Globus pallidus (tissue), 1 donor: ENCODE results near the gene TMEM117.
"Not testable (repeated sequence)": the region's sequence is repeated elsewhere in the genome, so short reads cannot be mapped to it uniquely, and the experiment has no call there.

Experiments used
- DNase-seq: peaks from one replicate; pipeline ENCODE4 v3.0.0-alpha.2; 2015; ENCODE audit warnings: low spot score

TMEM117 gene

DNA sequence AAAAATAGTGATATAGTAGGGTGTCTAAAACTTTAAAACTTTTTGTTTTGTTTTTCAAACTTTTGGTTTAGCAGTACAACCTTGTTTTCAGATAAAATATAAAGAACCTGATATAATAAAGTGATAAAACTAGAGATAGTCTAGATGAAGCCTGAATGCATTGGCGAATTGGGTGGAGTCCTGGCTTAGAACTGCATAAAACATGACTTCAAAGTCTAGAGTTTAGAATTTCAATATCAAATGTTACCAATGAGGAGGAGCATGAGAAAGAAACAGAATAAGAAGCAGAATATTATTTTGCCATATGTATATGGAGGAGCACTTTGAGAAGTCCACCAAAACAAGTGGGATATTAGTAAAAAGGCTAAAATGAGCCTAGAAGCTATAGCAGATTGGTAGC lies 263.6 kb downstream of the TMEM117 start:
- DNase-seq = no peak

DNA sequence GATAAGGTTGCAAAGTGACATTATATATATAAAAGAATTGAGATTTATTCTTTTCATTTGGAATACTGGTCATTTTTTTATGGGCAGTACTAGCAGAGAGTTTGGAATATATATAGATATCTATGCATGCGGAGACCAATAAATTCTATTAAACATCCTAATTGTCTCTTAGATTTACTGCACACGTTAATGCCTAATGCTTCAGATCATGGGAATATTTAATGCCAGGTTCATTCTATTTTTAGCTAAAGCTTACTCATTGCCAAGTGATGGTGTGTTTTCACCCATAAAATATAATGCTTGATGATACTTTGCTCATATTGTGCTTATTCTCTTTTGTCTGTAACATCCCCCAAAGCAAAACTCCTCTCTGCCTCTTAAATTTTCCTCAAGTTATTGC lies 264.4 kb downstream of the TMEM117 start:
- no peak for DNase-seq

DNA sequence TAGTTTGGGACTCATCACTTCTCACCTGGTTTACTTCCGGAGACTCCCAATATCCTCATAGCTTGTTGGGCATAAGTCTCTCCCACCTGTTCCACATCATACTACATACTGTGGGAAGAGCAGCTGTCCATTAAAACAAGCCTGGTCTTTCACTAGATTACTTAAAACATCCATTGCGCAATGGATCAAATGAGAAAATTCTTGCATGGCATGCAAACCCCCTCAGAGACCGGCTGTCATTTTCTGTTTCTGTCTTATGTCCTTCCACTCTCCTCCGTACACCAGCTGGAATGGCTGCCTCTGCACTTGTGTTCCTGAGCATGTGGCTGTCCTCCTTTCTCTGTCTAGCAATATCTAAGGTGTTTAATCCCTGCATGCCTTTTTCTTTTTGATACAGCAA lies 265.6 kb downstream of the TMEM117 start:
- DNase-seq = no peak

- DNase-seq = no peak
These were observed 279.0 kb downstream of the TMEM117 start for GRCh38 chr12:44114906-44115305.

- no peak for DNase-seq
These were observed 281.5 kb downstream of the TMEM117 start for GRCh38 chr12:44117337-44117736.

- no peak for DNase-seq
These were observed 283.1 kb downstream of the TMEM117 start for GRCh38 chr12:44118946-44119345.

DNA sequence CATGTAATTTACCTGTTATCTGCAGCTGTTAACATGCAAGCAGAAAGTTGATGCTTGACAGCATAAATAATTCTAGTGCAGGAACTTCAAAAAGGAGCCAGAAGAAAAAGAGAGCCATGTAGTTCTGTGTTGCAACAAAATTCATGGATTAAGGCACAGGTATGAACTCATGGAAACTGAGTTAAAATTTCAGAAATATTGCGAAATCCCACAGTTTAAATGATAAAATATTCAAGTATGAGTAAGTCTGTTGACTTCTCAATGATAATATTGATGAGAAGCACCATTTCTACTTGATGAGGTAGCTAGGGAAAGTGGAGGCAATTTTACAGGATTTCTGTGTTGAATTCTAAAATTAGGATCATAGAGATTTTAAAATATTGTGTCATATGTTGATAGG lies 290.9 kb downstream of the TMEM117 start:
- no peak for DNase-seq

- DNase-seq = no peak
These were observed 292.3 kb downstream of the TMEM117 start for GRCh38 chr12:44127966-44128710.

GRCh38 chr12:44143175-44143574 lies 307.3 kb downstream of the TMEM117 start:
- no peak for DNase-seq

GRCh38 chr12:44148936-44149335 lies 313.1 kb downstream of the TMEM117 start:
- no peak for DNase-seq

DNA sequence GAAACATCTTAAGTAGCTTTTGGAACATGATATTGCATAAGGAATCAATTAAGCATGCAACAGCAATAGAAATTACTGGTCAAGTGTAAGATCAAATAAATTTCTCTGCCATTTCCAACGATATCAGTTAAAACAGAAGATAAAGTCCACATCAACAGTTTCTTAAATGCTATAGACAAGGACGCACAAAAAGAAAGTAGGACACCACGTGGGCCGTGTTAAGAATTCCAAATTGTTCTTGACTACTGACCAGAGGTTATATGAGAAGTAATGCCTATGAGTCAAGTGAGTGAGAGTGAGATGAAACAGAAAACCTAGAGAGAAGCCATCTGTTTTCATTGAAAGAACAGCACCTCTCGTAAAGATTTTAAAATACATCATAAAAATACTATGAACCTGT lies 318.2 kb downstream of the TMEM117 start:
- no peak for DNase-seq

GRCh38 chr12:44155358-44155757 lies 319.5 kb downstream of the TMEM117 start:
- no peak for DNase-seq

- DNase-seq = no peak
These were observed 321.5 kb downstream of the TMEM117 start for GRCh38 chr12:44157359-44157758.

GRCh38 chr12:44158746-44159145 lies 322.9 kb downstream of the TMEM117 start:
- no peak for DNase-seq

GRCh38 chr12:44159216-44159615 lies 323.3 kb downstream of the TMEM117 start:
- DNase-seq = no peak

- DNase-seq = no peak
These were observed 324.0 kb downstream of the TMEM117 start for GRCh38 chr12:44159862-44160261.

DNA sequence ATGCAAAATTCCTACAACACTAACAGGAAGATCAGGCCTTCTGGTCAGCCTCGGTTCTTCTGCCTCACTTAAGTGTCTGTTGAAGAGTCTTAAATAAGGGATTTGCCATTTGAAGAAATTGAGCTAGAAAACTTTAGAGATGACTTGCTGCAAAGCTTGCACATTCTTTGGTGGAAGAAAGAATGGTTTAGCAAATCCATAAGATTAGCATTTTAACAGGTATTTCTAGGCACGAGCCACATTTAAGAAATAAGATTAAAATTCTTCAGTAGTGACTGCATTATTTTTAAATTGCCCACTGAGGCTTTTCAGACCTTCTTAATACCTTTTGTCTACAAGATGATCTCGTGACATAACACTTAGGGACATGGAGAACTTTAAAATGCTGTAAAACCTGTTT lies 327.1 kb downstream of the TMEM117 start:
- DNase-seq = no peak

DNA sequence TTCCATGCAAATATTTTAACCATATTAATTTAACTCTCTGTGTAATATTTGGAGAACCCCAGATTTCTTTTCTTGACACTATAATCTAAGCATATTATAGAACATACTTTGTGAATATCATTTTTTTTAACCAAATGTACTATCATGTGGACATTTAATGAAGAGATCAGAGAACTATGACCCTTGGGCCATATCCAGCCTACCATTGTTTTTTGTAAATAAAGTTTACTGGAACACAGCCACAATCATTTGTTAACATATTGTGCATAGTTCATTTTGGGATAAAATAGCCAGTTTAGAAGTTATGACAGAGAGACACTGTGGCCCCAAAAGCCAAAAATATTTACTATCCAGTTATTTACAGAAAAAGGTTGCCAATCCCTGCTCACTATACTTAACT lies 338.2 kb downstream of the TMEM117 start:
- no peak for DNase-seq

GRCh38 chr12:44184499-44185206 lies 348.8 kb downstream of the TMEM117 start:
- no peak for DNase-seq

DNA sequence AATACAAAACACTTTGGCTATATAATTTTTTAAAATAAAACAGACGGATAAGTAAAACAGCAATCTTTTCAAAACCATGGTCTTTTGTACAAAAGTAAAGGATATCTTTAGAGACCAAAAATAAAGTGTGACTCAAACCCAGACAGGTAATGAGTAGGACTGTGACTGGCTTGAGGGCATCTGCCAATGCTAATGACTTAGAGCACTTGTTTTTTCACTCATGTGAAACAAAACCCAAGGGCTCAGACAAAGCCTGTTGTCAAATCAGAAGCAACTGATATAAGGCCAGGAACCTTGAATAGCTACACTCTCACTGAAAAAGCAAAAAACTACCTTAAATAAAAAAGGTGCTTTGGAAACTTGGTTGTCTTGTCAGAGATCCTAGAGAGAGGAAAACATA lies 357.4 kb downstream of the TMEM117 start:
- no peak for DNase-seq

DNA sequence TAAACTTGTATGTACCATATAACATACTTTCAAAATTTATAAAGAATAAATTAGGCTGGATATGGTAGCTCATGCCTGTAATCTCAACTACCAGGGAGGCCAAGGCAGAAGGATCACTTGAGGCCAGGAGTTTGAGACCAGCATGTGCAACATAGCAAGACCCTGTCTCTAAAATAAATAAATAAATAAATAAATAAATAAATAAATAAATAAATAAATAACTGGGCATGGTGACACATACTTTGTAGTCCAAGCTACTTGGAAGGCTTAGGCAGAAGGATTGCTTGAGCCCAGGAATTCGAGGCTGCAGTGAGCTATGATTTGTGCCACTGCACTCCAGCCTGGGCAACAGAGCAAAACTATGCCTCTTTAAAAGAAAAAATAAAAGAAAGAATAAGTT lies 359.8 kb downstream of the TMEM117 start:
- DNase-seq = not testable (repeated sequence)

DNA sequence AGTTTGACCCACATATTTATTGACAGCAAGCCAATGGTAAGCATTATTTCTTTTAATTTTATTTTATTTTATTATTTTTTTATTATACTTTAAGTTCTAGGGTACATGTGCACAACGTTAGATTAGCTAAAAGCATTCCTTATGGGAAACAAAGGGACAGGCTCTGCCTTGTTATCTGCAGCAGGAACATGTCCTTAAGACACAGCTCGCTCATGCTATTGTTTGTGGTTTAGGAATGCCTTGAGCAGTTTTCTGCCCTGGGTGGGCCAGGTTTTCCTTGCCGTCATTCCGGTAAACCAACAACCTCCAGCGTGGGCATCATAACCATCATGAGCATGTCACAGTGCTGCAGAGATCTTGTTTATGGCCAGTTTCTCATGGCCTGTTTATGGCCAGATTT lies 370.2 kb downstream of the TMEM117 start:
- DNase-seq = no peak

GRCh38 chr12:44217146-44217883 lies 381.4 kb downstream of the TMEM117 start:
- DNase-seq = no peak
